Gastrocnemius medialis (tissue), 4 donors: ENCODE data around the gene CNNM2. TPM values are rescaled to one million over a fixed set of nuclear protein-coding genes. Genes with fewer than 3 reads are reported as not detected.
"Not testable (repeated sequence)": the region's sequence is repeated elsewhere in the genome, so short reads cannot be mapped to it uniquely, and the experiment has no call there.

ENCODE experiments used
- ATAC-seq, 2 donors: fragments of 150-250 bp; one replicate each; pipeline ENCODE4 v1.9.1; 2016
- DNase-seq, 2 donors: peaks; one replicate each; pipeline ENCODE4 v3.0.0-alpha.2; 2019
- H3K27ac ChIP-seq, 4 donors: fragments of 200-600 bp; sonication (generic); 1 replicate in 1 of 4; 2 replicates in 3 of 4; pipeline ENCODE4 v1.5.1; 2016 to 2018; ENCODE audit warnings: mild to moderate bottlenecking in 2 of 4, moderate library complexity in 1 of 4
- H3K27me3 ChIP-seq, 3 donors: fragments of 200-600 bp; sonication (generic) in 2 of 3; 1 replicate in 1 of 3; 2 replicates in 2 of 3; pipeline versions ENCODE4 v1.5.1 to v1.6.0; 2016 to 2019; ENCODE audit warnings: mild to moderate bottlenecking in 1 of 3, moderate library complexity in 1 of 3
- H3K36me3 ChIP-seq, 2 donors: fragments of 200-600 bp; sonication (generic) in 1 of 2; one replicate each; pipeline ENCODE4 v1.5.1; 2017 to 2018
- H3K4me1 ChIP-seq, 2 donors: fragments of 200-600 bp; sonication (generic) in 1 of 2; one replicate each; pipeline ENCODE4 v1.5.1; 2016 to 2017; ENCODE audit warnings: mild to moderate bottlenecking in 2 of 2
- H3K4me3 ChIP-seq, 4 donors: fragments of 200-600 bp; sonication (generic) in 3 of 4; 1 replicate in 1 of 4; 2 replicates in 3 of 4; pipeline ENCODE4 v1.5.1; 2016 to 2019; ENCODE audit warnings: mild to moderate bottlenecking in 2 of 4
- H3K9me3 ChIP-seq, 3 donors: fragments of 200-600 bp; sonication (generic) in 2 of 3; 1 replicate in 1 of 3; 2 replicates in 2 of 3; pipeline ENCODE4 v1.5.1; 2016 to 2019
- POLR2A ChIP-seq, 2 donors: fragments of 450-650 bp; IDR thresholded peaks; one replicate each; pipeline ENCODE4 v1.6.1; 2017; ENCODE audit warnings: antibody characterized with exemption in 2 of 2, mild to moderate bottlenecking in 2 of 2, moderate library complexity in 2 of 2
- in situ Hi-C, 4 donors: fragments of 200-750 bp; cut with MboI; loops; one replicate each; pipeline versions ENCODE4 v1.15.0 to v1.8.0; 2017; ENCODE audit warnings: low sequenced_read_pairs in 4 of 4
- intact Hi-C: fragments of 100-400 bp; cut with DNase I; formaldehyde crosslinking; loops from one replicate; pipeline ENCODE4 v1.15.1; 2023; ENCODE audit warnings: low total_unique reads
- total RNA-seq, 4 donors: library from RNA; depleted of rRNA; stranded (reverse); fragments of >200 nt; gene quantifications; one replicate each; pipeline versions ENCODE4 v1.1.0 to v1.2.3, GENCODE V29; 2016
- TF ChIP-seq, protein P1 (sequence below), 5 experiments: fragments of 450-650 bp in 3 of 5; fragments of 200-600 bp in 2 of 5; sonication (generic) in 2 of 5; IDR thresholded peaks in 4 of 5; conservative IDR thresholded peaks in 1 of 5; 1 replicate in 4 of 5; 2 replicates in 1 of 5; pipeline ENCODE4 v1.5.1; 2016 to 2019; ENCODE audit warnings: antibody characterized with exemption in 5 of 5, mild to moderate bottlenecking in 3 of 5, moderate library complexity in 3 of 5

CNNM2 gene
- total RNA-seq, 4 donors from 2014 or later = 1.1 to 3.2 (median 2.0) TPM

- Histone ChIP-seq H3K36me3 (no peaks in the 10 kb centered on the region), H3K27ac (no peak overlapping the region), H3K4me3 (no peak overlapping the region), H3K27me3 (no peaks in the 10 kb centered on the region), H3K4me1 (no peaks in the 10 kb centered on the region), H3K9me3 (no peaks in the 10 kb centered on the region)
- intact Hi-C loops = no loop called here
- DNase-seq (no peak), ATAC-seq (no peak)
- TF ChIP-seq POLR2A (IDR thresholded peaks at IDR 0.05) = no peak
- TF ChIP-seq, protein P1, sequence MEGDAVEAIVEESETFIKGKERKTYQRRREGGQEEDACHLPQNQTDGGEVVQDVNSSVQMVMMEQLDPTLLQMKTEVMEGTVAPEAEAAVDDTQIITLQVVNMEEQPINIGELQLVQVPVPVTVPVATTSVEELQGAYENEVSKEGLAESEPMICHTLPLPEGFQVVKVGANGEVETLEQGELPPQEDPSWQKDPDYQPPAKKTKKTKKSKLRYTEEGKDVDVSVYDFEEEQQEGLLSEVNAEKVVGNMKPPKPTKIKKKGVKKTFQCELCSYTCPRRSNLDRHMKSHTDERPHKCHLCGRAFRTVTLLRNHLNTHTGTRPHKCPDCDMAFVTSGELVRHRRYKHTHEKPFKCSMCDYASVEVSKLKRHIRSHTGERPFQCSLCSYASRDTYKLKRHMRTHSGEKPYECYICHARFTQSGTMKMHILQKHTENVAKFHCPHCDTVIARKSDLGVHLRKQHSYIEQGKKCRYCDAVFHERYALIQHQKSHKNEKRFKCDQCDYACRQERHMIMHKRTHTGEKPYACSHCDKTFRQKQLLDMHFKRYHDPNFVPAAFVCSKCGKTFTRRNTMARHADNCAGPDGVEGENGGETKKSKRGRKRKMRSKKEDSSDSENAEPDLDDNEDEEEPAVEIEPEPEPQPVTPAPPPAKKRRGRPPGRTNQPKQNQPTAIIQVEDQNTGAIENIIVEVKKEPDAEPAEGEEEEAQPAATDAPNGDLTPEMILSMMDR (IDR thresholded peaks at IDR 0.05 in 4 of 5, conservative IDR thresholded peaks at IDR 0.05 in 1 of 5) = no peak
- in situ Hi-C loops = no loop called here
Observed at GRCh38 chr10:102997998-102998397, 79.9 kb downstream of the CNNM2 start.

GRCh38 chr10:102998399-102998907 is 80.4 kb downstream of the CNNM2 start:
- H3K4me3 ChIP-seq = no peak overlapping the region
- in situ Hi-C loops (no loop called here), intact Hi-C loops (no loop called here)
- H3K36me3 ChIP-seq = no peaks in the 10 kb centered on the region
- H3K27ac ChIP-seq = no peak overlapping the region
- TF ChIP-seq, protein P1 (IDR thresholded peaks at IDR 0.05 in 4 of 5, conservative IDR thresholded peaks at IDR 0.05 in 1 of 5) = no peak
- TF ChIP-seq POLR2A (IDR thresholded peaks at IDR 0.05) = no peak
- H3K27me3 ChIP-seq = no peaks in the 10 kb centered on the region
- ATAC-seq (no peak), DNase-seq (no peak)
- H3K9me3 ChIP-seq = no peaks in the 10 kb centered on the region
- no peaks in the 10 kb centered on the region for H3K4me1 ChIP-seq

- DNase-seq, intact Hi-C loops, H3K4me3 ChIP-seq, H3K27ac ChIP-seq, H3K36me3 ChIP-seq, in situ Hi-C loops, H3K27me3 ChIP-seq, ATAC-seq, H3K9me3 ChIP-seq, H3K4me1 ChIP-seq: not testable (repeated sequence)
Observed at GRCh38 chr10:103000050-103000449, 82.0 kb downstream of the CNNM2 start.

- Histone ChIP-seq H3K4me1 (no peaks in the 10 kb centered on the region), H3K36me3 (no peaks in the 10 kb centered on the region), H3K9me3 (no peaks in the 10 kb centered on the region), H3K4me3 (no peak overlapping the region), H3K27ac (no peak overlapping the region), H3K27me3 (no peaks in the 10 kb centered on the region)
- ATAC-seq (no peak), DNase-seq (no peak)
- no peak for TF ChIP-seq POLR2A (IDR thresholded peaks at IDR 0.05)
- TF ChIP-seq, protein P1 (IDR thresholded peaks at IDR 0.05 in 4 of 5, conservative IDR thresholded peaks at IDR 0.05 in 1 of 5) = no peak
- intact Hi-C loops = no loop called here
- in situ Hi-C loops = no loop called here
Observed at GRCh38 chr10:103007017-103007416, 88.9 kb downstream of the CNNM2 start.

- ATAC-seq (no peak), DNase-seq (no peak)
- Histone ChIP-seq H3K27ac (no peak overlapping the region), H3K27me3 (no peaks in the 10 kb centered on the region), H3K4me1 (peaks cover 0 to 5% of the 10 kb centered on the region in 2 donors), H3K9me3 (no peaks in the 10 kb centered on the region), H3K36me3 (no peaks in the 10 kb centered on the region), H3K4me3 (no peak overlapping the region)
- intact Hi-C loops (no loop called here), in situ Hi-C loops (no loop called here)
- TF ChIP-seq, protein P1 (IDR thresholded peaks at IDR 0.05 in 4 of 5, conservative IDR thresholded peaks at IDR 0.05 in 1 of 5) = no peak
Observed at GRCh38 chr10:103013416-103013815, 95.3 kb downstream of the CNNM2 start.
